A673 (cell line): ENCODE measurements around the gene PTMS.

Experiments
- EZH2 ChIP-seq: fragments of 200-600 bp; sonication (generic); IDR thresholded peaks from 2 replicates; pipeline ENCODE4 v1.6.1; 2017; ENCODE audit warnings: borderline replicate concordance, low read depth, mild to moderate bottlenecking, mixed read lengths, antibody characterized with exemption, low read length; ENCODE audit not compliant: poor library complexity, severe bottlenecking
- TF ChIP-seq, protein P1 (sequence below): fragments of 300-800, 200-600 bp; sonication (generic); conservative IDR thresholded peaks from 2 replicates; pipeline ENCODE4 v1.5.1; 2017; ENCODE audit warnings: low read depth, mild to moderate bottlenecking, antibody characterized with exemption, low read length, moderate library complexity, mixed read lengths

DNA sequence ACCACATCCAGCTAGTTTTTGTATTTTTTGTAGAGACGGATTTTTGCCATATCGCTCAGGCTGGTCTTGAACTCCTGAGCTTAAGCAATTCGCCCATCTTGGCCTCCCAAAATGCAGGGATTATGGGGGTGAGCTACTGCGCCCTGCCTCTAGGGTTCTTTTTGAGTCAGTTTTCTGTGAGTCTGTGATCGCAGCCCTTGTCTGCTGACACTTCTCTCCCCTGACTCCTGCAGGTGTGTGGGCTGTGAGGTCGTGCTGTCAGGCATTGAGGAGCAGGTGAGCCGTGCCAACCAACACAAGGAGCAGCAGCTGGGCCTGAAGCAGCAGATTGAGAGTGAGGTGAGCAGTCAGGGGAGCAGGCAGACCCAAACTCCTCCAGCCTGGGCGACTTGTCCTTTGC is 36.0 kb upstream of the PTMS start:
- TF ChIP-seq, protein P1, sequence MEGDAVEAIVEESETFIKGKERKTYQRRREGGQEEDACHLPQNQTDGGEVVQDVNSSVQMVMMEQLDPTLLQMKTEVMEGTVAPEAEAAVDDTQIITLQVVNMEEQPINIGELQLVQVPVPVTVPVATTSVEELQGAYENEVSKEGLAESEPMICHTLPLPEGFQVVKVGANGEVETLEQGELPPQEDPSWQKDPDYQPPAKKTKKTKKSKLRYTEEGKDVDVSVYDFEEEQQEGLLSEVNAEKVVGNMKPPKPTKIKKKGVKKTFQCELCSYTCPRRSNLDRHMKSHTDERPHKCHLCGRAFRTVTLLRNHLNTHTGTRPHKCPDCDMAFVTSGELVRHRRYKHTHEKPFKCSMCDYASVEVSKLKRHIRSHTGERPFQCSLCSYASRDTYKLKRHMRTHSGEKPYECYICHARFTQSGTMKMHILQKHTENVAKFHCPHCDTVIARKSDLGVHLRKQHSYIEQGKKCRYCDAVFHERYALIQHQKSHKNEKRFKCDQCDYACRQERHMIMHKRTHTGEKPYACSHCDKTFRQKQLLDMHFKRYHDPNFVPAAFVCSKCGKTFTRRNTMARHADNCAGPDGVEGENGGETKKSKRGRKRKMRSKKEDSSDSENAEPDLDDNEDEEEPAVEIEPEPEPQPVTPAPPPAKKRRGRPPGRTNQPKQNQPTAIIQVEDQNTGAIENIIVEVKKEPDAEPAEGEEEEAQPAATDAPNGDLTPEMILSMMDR = no peak
- TF ChIP-seq EZH2 = no peak
